Measurements from ENCODE around the gene DLGAP1.
"Not testable (repeated sequence)": the region's sequence is repeated elsewhere in the genome, so short reads cannot be mapped to it uniquely, and the experiment has no call there.

Gene DLGAP1

DNA sequence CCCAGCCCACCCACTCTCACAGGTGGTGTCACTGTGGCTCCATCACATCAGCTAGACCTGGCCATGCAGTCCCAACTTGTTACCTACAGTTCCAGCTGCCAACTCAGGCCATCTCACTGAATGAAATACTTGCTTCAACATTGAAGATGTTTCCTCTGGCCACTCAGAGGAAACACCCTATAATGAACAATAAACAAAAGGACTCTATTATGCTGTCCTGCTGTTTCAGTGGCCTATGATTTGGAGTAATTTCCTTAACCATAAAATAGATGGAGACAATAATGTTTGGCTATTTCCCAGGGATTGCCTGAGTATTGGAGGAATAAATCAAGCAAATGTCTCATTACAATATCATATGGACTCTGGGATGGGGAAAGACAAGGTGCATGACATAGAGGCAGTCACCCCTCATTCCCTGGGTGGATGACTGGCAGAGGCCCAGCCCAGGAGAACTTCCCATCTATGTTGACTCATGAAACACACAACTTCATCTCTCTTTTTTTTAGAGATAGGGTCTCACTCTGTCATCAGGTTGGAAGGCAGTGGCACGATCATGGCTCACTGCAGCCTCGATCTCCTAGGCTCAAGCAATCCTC lies 870.7 kb downstream of the DLGAP1 start:
- Histone ChIP-seq H3K36me3 (ENCODE audit: control insufficient read depth, insufficient read depth, low read length) (no peaks in the 10 kb centered on the region), H3K27ac (ENCODE audit: insufficient read depth, low read depth, low read length, poor library complexity, severe bottlenecking) (no peak overlapping the region), H3K27me3 (ENCODE audit: control insufficient read depth, insufficient read depth, low read length, poor library complexity, severe bottlenecking) (no peaks in the 10 kb centered on the region), H3K4me1 (ENCODE audit: control insufficient read depth, insufficient read depth, low read length) (no peaks in the 10 kb centered on the region), H3K9me3 (ENCODE audit: control insufficient read depth, low read length) (no peaks in the 10 kb centered on the region), H3K4me3 (ENCODE audit: insufficient read depth, low read depth, low read length) (no peak overlapping the region)
- 92 to 100% methylated on average over 2 of the region's 2 CpGs for WGBS, 2 experiments

DNA sequence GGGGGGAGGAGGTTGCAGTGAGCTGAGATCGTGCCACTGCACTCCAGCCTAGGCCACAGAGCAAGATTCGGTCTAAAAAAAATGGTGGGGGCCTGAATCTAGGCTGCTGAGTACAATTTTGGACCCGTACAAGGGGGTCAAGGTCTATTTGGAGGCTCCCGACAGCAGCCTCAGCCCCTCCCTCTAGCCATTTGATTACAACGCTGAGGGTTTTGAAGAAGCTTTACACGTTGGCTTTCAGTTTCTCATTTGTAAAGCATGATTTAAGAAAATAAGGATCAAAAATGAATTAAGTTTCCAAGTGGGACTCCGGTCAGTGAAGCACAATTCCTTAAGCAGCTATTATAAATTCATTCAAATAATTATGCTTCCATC lies 871.2 kb downstream of the DLGAP1 start:
- Histone ChIP-seq H3K9me3 (ENCODE audit: control insufficient read depth, low read length) (no peaks in the 10 kb centered on the region), H3K4me1 (ENCODE audit: control insufficient read depth, insufficient read depth, low read length) (no peaks in the 10 kb centered on the region), H3K27ac (ENCODE audit: insufficient read depth, low read depth, low read length, poor library complexity, severe bottlenecking) (no peak overlapping the region), H3K36me3 (ENCODE audit: control insufficient read depth, insufficient read depth, low read length) (no peaks in the 10 kb centered on the region), H3K27me3 (ENCODE audit: control insufficient read depth, insufficient read depth, low read length, poor library complexity, severe bottlenecking) (no peaks in the 10 kb centered on the region), H3K4me3 (ENCODE audit: insufficient read depth, low read depth, low read length) (no peak overlapping the region)
- 91 to 94% methylated on average over 7 of the region's 7 CpGs for WGBS, 2 experiments

DNA sequence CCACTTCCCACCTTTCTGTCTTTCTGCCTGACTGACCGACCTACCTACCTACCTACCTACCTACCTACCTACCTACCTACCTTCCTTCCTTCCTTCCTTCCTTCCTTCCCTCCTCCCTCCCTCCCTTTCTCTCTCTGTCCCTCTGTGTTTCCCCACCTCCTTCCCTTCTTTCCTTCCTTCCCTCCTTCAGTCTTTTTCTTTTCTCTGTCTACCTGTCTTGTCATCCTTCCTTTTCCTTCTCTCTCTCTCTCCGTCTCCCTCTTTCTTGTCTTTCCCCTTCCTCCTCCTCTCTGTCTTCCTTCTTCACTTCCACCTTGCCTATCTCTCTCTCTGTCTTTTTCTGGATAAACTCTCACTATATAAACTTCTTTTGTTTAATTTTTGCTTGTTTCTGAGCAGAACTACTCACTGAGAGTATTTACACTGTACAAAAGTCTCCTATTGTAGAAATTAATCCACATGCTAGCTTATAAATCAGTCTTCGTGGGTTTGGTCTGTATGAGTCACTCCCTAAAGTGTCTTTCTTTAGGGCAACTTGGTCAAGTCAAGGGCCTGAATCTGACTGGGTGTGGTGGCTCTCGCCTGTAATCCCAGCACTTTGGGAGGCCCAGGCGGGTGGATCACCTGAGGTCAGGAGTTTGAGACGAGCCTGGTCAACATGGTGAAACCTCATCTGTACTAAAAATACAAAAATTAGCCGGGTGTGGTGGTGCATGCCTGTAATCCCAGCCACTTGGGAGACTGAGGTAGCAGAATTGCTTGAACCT lies 871.8 kb downstream of the DLGAP1 start:
- WGBS, 2 experiments: 91 to 94% methylated on average over 7 of the region's 7 CpGs

DNA sequence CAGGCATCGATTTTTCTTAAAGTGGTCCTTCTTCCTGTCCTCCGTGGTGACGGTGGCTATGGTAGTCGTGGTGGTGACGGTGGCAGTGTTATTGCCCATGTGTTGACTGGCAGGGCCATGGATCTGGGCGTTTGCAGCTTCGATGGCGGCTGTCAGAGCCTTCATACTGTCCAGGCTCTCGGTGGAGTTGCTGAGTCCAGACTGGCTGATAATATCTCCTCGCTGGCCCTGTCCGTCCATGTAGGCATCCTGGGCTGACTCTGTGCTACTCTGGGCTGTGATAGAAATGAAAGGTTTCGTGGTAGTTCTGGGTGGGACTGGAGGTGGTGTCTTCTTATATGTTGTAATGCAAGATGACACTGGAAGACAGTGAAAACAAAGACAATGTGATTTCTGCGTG lies 873.2 kb downstream of the DLGAP1 start:
- H3K27ac ChIP-seq (ENCODE audit: insufficient read depth, low read depth, low read length, poor library complexity, severe bottlenecking): no peak overlapping the region
- 94% methylated on average over 13 of the region's 13 CpGs for WGBS, 2 experiments
- no peaks in the 10 kb centered on the region for H3K36me3 ChIP-seq (ENCODE audit: control insufficient read depth, insufficient read depth, low read length)
- no peaks in the 10 kb centered on the region for H3K27me3 ChIP-seq (ENCODE audit: control insufficient read depth, insufficient read depth, low read length, poor library complexity, severe bottlenecking)
- no peaks in the 10 kb centered on the region for H3K9me3 ChIP-seq (ENCODE audit: control insufficient read depth, low read length)
- no peaks in the 10 kb centered on the region for H3K4me1 ChIP-seq (ENCODE audit: control insufficient read depth, insufficient read depth, low read length)
- H3K4me3 ChIP-seq (ENCODE audit: insufficient read depth, low read depth, low read length): no peak overlapping the region

More for the DNA sequence above, 871.8 kb downstream of the DLGAP1 start:
- not testable (repeated sequence) for H3K4me1 ChIP-seq (ENCODE audit: control insufficient read depth, insufficient read depth, low read length); H3K36me3 ChIP-seq (ENCODE audit: control insufficient read depth, insufficient read depth, low read length); H3K27ac ChIP-seq (ENCODE audit: insufficient read depth, low read depth, low read length, poor library complexity, severe bottlenecking); H3K9me3 ChIP-seq (ENCODE audit: control insufficient read depth, low read length); H3K4me3 ChIP-seq (ENCODE audit: insufficient read depth, low read depth, low read length); H3K27me3 ChIP-seq (ENCODE audit: control insufficient read depth, insufficient read depth, low read length, poor library complexity, severe bottlenecking)

DNA sequence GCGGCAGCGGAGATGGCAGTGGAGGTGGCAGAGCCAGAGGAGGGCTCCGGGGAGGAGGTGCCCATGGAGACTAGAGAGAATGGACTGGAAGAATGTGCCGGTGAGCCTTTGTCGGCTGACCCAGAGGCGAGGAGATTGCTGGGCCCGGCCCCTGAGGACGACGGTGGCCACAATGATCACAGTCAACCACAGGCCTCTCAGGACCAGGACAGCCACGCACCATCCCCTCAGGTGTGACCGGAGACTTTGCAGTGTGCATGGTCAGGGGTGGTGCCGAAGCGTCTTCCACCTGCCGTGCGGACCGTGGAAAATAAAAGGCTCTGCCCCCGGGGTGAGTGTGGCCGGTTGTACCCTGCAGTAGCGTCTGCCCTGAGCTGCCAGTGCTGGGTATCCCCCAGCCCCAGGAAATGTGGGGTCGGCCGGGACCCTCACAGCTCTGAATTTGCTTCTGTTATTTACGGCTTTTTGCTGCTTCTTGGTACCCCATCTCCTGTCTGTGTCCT lies 874.5 kb downstream of the DLGAP1 start:
- H3K27me3 ChIP-seq (ENCODE audit: control insufficient read depth, insufficient read depth, low read length, poor library complexity, severe bottlenecking); H3K9me3 ChIP-seq (ENCODE audit: control insufficient read depth, low read length); H3K4me3 ChIP-seq (ENCODE audit: insufficient read depth, low read depth, low read length); H3K4me1 ChIP-seq (ENCODE audit: control insufficient read depth, insufficient read depth, low read length); H3K36me3 ChIP-seq (ENCODE audit: control insufficient read depth, insufficient read depth, low read length); H3K27ac ChIP-seq (ENCODE audit: insufficient read depth, low read depth, low read length, poor library complexity, severe bottlenecking): not testable (repeated sequence)
- WGBS, 2 experiments: 90% methylated on average over 20 of the region's 22 CpGs

DNA sequence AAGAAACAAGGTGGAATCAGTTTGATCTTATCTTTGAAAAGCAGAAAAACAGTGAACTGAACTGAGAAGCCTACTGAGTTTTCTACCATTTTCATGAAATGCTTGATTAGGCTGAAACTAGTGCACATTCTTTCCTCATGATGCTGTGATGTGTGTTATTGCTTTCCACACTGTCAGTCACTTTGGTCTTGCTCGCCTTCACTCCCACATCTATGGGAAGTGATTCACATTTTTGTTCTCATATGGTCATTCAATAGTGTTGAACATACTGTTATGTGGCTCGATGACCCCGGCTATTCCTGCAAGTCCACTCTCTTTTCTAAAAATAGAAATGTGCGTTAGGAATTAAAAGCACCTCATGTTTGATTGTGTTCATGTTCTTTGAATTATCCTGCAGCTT lies 875.4 kb downstream of the DLGAP1 start:
- Histone ChIP-seq H3K27me3 (ENCODE audit: control insufficient read depth, insufficient read depth, low read length, poor library complexity, severe bottlenecking) (no peaks in the 10 kb centered on the region), H3K9me3 (ENCODE audit: control insufficient read depth, low read length) (no peaks in the 10 kb centered on the region), H3K4me1 (ENCODE audit: control insufficient read depth, insufficient read depth, low read length) (no peaks in the 10 kb centered on the region), H3K36me3 (ENCODE audit: control insufficient read depth, insufficient read depth, low read length) (no peaks in the 10 kb centered on the region), H3K4me3 (ENCODE audit: insufficient read depth, low read depth, low read length) (no peak overlapping the region), H3K27ac (ENCODE audit: insufficient read depth, low read depth, low read length, poor library complexity, severe bottlenecking) (no peak overlapping the region)
- 94 to 98% methylated on average over 4 of the region's 4 CpGs for WGBS, 2 experiments

DNA sequence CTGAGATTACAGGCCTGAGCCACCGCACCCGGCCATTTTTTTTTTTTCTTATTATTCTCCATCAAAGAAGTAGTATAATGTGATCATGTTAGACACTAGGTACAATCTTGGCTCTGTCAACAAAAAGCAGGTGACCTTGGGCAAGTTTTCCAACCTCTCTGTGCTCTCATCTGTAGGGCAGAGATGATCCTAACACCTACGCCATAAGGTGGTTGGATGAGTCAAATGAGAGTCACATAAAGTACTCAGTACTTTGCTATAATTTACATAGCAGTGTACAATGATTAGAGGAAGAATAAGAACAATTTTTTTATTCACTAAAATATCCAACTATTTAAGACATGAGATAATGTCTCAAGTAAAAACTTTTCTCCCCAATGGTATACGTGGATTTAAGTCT lies 876.5 kb downstream of the DLGAP1 start:
- Histone ChIP-seq H3K36me3 (ENCODE audit: control insufficient read depth, insufficient read depth, low read length) (no peaks in the 10 kb centered on the region), H3K27ac (ENCODE audit: insufficient read depth, low read depth, low read length, poor library complexity, severe bottlenecking) (no peak overlapping the region), H3K4me3 (ENCODE audit: insufficient read depth, low read depth, low read length) (no peak overlapping the region), H3K4me1 (ENCODE audit: control insufficient read depth, insufficient read depth, low read length) (no peaks in the 10 kb centered on the region), H3K27me3 (ENCODE audit: control insufficient read depth, insufficient read depth, low read length, poor library complexity, severe bottlenecking) (no peaks in the 10 kb centered on the region), H3K9me3 (ENCODE audit: control insufficient read depth, low read length) (no peaks in the 10 kb centered on the region)
- WGBS, 2 experiments: 76 to 80% methylated on average over 2 to 3 of the region's 4 CpGs

DNA sequence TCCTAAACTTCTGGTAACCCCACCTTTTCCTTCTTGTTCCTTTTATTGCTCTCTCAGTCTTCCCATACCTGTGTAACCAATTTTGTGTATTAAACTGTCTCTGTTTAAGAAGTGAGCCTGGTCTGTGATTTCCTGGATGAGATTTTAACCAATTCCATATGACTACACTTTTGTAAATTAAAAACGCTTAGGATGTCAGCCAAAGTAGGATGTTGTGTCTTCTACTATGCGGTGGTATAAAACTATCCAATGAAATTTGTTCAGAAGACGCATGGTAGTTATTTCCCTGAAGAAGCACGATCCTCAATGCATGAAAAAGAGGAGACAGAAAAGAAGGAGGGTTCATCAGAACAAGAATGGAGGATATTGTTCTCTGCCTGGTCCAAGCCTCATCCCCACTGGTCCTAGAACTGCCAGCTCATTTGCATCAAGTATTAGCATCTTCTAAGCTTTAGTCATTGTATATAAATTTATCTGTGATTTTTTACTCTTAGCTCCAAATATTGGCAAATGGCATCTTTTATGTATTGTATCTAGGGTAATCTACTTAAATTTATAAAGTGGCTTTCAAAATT lies 877.7 kb downstream of the DLGAP1 start:
- Histone ChIP-seq H3K4me3 (ENCODE audit: insufficient read depth, low read depth, low read length) (no peak overlapping the region), H3K9me3 (ENCODE audit: control insufficient read depth, low read length) (no peaks in the 10 kb centered on the region), H3K36me3 (ENCODE audit: control insufficient read depth, insufficient read depth, low read length) (no peaks in the 10 kb centered on the region), H3K27ac (ENCODE audit: insufficient read depth, low read depth, low read length, poor library complexity, severe bottlenecking) (no peak overlapping the region), H3K27me3 (ENCODE audit: control insufficient read depth, insufficient read depth, low read length, poor library complexity, severe bottlenecking) (no peaks in the 10 kb centered on the region), H3K4me1 (ENCODE audit: control insufficient read depth, insufficient read depth, low read length) (no peaks in the 10 kb centered on the region)
- WGBS, 2 experiments: 96% methylated on average over 4 of the region's 4 CpGs

DNA sequence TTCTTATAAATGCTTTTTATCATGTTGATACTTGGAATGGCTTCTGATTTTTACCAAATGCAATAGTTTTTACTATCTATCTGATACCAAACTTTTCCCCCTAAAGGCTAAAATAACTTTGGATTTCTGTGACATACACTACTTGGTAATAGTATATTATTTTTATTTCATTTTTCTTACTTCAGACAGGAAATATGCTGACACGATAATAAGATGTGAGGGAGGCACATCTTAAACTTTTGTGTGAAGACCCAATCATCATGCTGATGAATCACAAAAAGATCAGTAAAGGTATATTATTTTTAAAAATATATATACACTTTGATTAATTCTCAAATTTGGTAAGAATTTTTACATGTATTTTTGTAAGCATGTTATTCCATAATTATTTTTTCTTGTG lies 882.3 kb downstream of the DLGAP1 start:
- H3K27me3 ChIP-seq (ENCODE audit: control insufficient read depth, insufficient read depth, low read length, poor library complexity, severe bottlenecking): no peaks in the 10 kb centered on the region
- WGBS, 2 experiments: 100% methylated on average over 1 of the region's 1 CpG; no CpG with 5 or more reads in 1 of the 2 experiments
- H3K27ac ChIP-seq (ENCODE audit: insufficient read depth, low read depth, low read length, poor library complexity, severe bottlenecking): no peak overlapping the region
- no peaks in the 10 kb centered on the region for H3K9me3 ChIP-seq (ENCODE audit: control insufficient read depth, low read length)
- no peak overlapping the region for H3K4me3 ChIP-seq (ENCODE audit: insufficient read depth, low read depth, low read length)
- no peaks in the 10 kb centered on the region for H3K4me1 ChIP-seq (ENCODE audit: control insufficient read depth, insufficient read depth, low read length)
- no peaks in the 10 kb centered on the region for H3K36me3 ChIP-seq (ENCODE audit: control insufficient read depth, insufficient read depth, low read length)

DNA sequence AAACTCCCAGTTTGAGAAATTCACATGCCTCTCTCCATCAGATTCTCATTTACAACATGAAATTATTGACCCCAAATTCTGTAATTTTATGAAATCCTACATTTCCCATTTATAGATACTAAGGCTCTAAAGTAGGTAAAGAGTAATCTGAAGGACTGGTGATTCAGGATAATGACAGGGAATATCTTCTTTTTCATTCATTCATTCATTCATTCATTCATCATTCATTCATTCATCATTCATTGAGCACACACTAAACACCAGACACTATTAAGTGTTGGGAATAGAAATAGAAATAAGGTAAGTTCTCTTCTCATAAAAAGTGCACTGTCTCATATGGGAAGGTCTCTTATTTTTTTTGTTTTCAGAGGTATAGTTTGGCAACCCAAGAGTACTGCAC lies 888.3 kb downstream of the DLGAP1 start:
- Histone ChIP-seq H3K27ac (ENCODE audit: insufficient read depth, low read depth, low read length, poor library complexity, severe bottlenecking) (no peak overlapping the region), H3K9me3 (ENCODE audit: control insufficient read depth, low read length) (no peaks in the 10 kb centered on the region), H3K4me1 (ENCODE audit: control insufficient read depth, insufficient read depth, low read length) (no peaks in the 10 kb centered on the region), H3K4me3 (ENCODE audit: insufficient read depth, low read depth, low read length) (no peak overlapping the region), H3K27me3 (ENCODE audit: control insufficient read depth, insufficient read depth, low read length, poor library complexity, severe bottlenecking) (no peaks in the 10 kb centered on the region), H3K36me3 (ENCODE audit: control insufficient read depth, insufficient read depth, low read length) (no peaks in the 10 kb centered on the region)
